H1 (cell line): ENCODE results near the gene UBE2B. TPM values are rescaled to one million over a fixed set of nuclear protein-coding genes. Genes with fewer than 3 reads are reported as not detected.

Source experiments
- ASH2L ChIP-seq: fragments of 200-600, 300-600 bp; sonication (generic); IDR thresholded peaks from one replicate; pipeline ENCODE4 v1.7.1; 2017; ENCODE audit warnings: low read length
- CHD1 ChIP-seq: IDR thresholded peaks from 2 replicates; pipeline ENCODE4 v1.6.1; 2012; ENCODE audit warnings: low read depth, low read length, improper control_type of control experiment
- EGR1 ChIP-seq: IDR thresholded peaks from 2 replicates; pipeline ENCODE4 v1.6.1; 2011; ENCODE audit warnings: low read depth, low read length, borderline replicate concordance
- HDAC2 ChIP-seq, 2 experiments: fragments of 300-600 bp in 1 of 2; sonication (generic) in 1 of 2; IDR thresholded peaks; 2 replicates each; pipeline ENCODE4 v1.6.1; 2011 to 2012; ENCODE audit warnings: low read depth in 2 of 2, low read length in 2 of 2, mild to moderate bottlenecking in 2 of 2, moderate library complexity in 2 of 2, borderline replicate concordance in 1 of 2, inconsistent platforms in 1 of 2
- HDAC6 ChIP-seq: IDR thresholded peaks from one replicate; pipeline ENCODE4 v1.7.1; 2012; ENCODE audit warnings: low read depth, mild to moderate bottlenecking, inconsistent platforms, low read length, moderate library complexity
- POLR2A ChIP-seq, 2 experiments: IDR thresholded peaks; 1 replicate in 1 of 2; 2 replicates in 1 of 2; pipeline ENCODE4 v1.6.1; 2011; ENCODE audit warnings: low read depth in 2 of 2, low read length in 2 of 2, mild to moderate bottlenecking in 2 of 2; ENCODE audit errors: control extremely low read depth in 1 of 2
- RAD21 ChIP-seq, 2 experiments: IDR thresholded peaks in 1 of 2; conservative IDR thresholded peaks in 1 of 2; 2 replicates each; pipeline ENCODE4 v1.6.1; 2011; ENCODE audit warnings: low read depth in 2 of 2, low read length in 2 of 2, improper control_type of control experiment in 1 of 2, inconsistent platforms in 1 of 2, mild to moderate bottlenecking in 1 of 2, moderate library complexity in 1 of 2
- TBP ChIP-seq: IDR thresholded peaks from 2 replicates; pipeline ENCODE4 v1.6.1; 2011; ENCODE audit warnings: low read depth, low read length, improper control_type of control experiment
- ZNF274 ChIP-seq: IDR thresholded peaks from 2 replicates; pipeline ENCODE4 v1.7.0; 2012; ENCODE audit warnings: low read length, borderline replicate concordance; ENCODE audit errors: extremely low read depth
- polyA plus RNA-seq, 7 experiments: library from polyadenylated mRNA; depleted of rRNA in 3 of 7; stranded (reverse) in 5 of 7; unstranded in 2 of 7; fragments of >200 nt in 5 of 7; fragments of 200-250 nt in 2 of 7; gene quantifications; 1 replicate in 5 of 7; 2 replicates in 1 of 7; 4 replicates in 1 of 7; pipeline versions ENCODE4 v1.2.1 to v1.2.3, GENCODE V29; 2011 to 2013; ENCODE audit warnings: missing spikeins in 2 of 7, mixed read lengths in 2 of 7
- total RNA-seq: library from RNA; stranded (reverse); fragmentation: NEBNext Ultra II Directional; extraction: Animal tissue kit (Norgen Biotek cat#: 25700); gene quantifications from 2 replicates; pipeline ENCODE4 v1.2.1, GENCODE V29; 2021

Gene UBE2B
- total and polyA plus RNA-seq, 2 of the 8 experiments (the other 6 are each of a cell fraction or from before 2014, with no cell fraction given), result 15.9 to 46.8 TPM

DNA sequence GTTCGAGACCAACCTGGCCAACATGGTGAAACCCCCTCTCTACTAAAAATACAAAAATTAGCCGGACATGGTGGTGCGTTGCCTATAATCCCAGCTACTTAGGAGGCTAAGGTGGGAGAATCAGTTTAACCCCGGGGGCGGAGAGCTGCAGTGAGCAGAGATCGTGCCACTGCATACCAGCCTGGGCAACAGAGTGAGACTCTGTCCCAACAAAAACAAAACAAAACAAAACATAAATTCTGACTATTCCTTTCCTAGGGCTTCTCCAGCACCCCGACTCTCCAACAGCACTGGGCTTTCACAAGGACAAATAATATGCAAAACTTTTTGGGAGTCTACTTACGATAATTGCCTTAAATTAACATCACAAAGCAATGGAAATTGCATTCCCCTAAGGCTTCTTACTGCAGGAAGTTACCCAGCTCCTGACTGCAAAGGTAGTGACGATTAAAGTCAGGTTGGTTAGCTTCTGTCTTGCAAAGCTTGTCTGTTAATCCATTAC, 56.2 kb downstream of the UBE2B start (continued):
- TF ChIP-seq HDAC2 (IDR thresholded peaks at IDR 0.05; ENCODE audit: borderline replicate concordance in 1 of 2, low read depth in 2 of 2, low read length in 2 of 2), result no peak; a peak in 1 of 4 replicates
- no peak for TF ChIP-seq CHD1
- 0 out of 2 replicates have a peak, but pooled peaks have one; percentile 20 for TF ChIP-seq TBP
- no peak for TF ChIP-seq HDAC6
- TF ChIP-seq ZNF274, result no peak
- peak; percentile 69 for TF ChIP-seq ASH2L
- TF ChIP-seq POLR2A (IDR thresholded peaks at IDR 0.05; ENCODE audit: control extremely low read depth in 1 of 2, low read depth in 2 of 2, low read length in 2 of 2), result peak; percentile 23 to 64
- no peak for TF ChIP-seq EGR1
- TF ChIP-seq RAD21 (IDR thresholded peaks at IDR 0.05 in 1 of 2, conservative IDR thresholded peaks at IDR 0.05 in 1 of 2; ENCODE audit: low read depth in 2 of 2, low read length in 2 of 2), result no peak
